GM19043 (cell line): ENCODE results near the gene G3BP1.
"Not testable (repeated sequence)": the region's sequence is repeated elsewhere in the genome, so short reads cannot be mapped to it uniquely, and the experiment has no call there.

ENCODE experiments used
- ATAC-seq: cut with Tn5 transposase; IDR thresholded peaks from one replicate; pipeline ENCODE4 v1.9.1; 2021; ENCODE audit warnings: low read depth; ENCODE audit not compliant: unreplicated experiment

G3BP1 gene

DNA sequence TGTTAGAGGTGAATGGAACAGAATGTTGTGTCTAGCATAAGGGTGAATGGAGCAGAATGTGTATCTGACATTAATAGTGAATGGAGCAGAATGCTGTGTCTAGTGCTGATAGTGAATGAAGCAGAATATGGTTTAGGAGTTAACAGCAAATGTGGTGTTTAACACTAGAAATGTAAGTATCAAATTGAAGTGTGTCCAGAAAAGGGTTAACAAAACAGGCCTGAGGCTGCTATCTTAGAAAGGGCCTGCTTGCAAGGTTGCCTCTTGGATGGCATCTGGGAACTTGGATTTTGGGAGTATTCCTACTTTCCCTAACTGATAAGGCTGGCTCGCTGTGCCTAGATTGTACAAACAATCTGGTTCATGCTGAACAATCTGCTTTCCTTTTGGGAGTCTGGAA lies 76.1 kb downstream of the G3BP1 start:
- ATAC-seq = no peak

DNA sequence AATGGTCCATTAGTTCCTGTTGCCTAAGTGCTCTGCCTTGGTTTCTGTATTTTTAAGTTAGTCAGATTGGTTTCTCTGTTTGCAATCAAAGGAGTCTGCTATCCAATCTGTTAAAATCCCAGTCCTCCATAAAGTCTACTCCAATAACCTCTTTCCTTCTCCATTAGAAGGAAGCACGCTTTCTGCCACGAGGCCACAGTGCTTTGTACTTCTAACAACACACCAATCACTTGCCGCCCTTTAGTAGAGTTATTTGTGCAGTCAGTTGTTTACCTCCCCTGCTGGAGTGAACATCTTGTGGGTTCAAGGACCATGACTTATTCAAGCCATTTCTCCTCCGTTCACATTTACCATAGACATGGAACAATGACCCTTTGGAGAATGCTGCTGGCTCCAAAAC lies 83.9 kb downstream of the G3BP1 start:
- no peak for ATAC-seq

DNA sequence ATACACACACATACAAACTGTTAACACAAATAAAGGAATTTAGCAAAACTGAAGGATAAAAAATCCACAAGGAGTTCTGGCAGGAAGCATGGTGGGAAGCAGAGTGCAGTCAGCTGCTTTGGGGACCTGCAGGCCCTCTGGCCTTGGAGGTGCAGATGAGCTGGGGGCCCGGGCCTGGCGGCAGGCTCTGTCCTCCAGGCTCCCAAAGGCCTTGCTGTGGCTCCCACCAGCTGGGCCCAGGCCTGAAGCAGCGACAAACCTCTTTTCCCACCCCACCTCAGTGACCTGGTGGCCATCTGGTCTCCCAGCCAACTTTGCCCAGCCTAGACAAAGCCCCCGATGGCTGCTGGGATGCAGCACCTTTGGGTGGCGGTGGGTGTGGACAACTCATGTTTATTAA lies 85.1 kb downstream of the G3BP1 start:
- ATAC-seq = no peak

DNA sequence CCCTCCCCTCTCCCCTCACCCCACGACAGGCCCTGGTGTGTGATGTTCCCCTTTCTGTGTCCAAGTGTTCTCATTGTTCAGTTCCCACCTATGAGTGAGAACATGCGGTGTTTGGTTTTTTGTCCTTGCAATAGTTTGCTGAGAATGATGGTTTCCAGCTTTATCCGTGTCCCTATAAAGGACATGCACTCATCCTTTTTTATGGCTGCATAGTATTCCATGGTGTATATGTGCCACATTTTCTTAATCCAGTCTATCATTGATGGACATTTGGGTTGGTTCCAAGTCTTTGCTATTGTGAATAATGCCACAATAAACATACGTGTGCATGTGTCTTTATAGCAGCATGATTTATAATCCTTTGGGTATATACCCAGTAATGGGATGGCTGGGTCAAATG lies 89.1 kb downstream of the G3BP1 start:
- ATAC-seq = not testable (repeated sequence)
